NCI-H526 treated with DMSO at 0.1 percent for 48 hours (cell line): ENCODE data around the gene RDH5.

Source experiments
- DNase-seq: peaks from one replicate; lab custom pipeline; 2025; lab: John Stamatoyannopoulos, UW

Gene RDH5

DNA sequence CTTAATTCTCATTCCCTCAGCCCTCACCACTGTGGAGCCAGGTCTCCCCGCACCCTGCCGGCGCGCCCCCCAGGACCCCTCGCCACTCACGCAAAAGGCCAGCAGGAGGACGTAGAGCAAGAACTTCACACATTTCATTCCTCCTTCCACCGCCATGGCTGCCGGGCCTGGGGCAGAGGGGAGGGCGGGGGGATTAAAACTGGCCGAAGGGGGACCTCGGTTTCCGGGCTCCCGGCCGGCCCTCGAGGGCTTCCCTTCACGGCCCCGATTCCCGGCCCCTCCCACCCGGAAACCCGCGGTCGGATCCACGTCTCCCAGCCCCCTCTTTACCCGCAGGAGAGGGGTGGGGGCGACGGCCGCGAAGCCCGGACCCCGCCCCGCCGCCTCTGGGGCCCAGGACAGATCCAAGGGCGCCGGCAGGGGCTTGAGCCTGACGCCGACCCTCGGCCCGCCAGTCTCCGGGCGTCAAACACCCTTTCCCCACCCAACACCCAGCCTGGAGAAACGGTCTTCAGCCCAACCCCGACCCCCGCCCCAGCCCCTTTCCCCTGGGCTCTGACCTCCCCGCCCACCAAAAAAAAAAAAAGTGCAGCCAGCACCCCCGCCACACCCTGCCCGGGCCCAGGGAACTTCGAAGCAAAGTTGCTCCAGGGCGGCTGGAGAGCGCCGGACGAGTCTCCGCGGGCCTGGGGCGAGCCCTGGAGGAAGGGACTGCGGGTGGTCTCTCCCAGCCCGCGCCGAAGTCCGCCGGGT is 8.2 kb downstream of the RDH5 start:
- DNase-seq, result no peak

DNA sequence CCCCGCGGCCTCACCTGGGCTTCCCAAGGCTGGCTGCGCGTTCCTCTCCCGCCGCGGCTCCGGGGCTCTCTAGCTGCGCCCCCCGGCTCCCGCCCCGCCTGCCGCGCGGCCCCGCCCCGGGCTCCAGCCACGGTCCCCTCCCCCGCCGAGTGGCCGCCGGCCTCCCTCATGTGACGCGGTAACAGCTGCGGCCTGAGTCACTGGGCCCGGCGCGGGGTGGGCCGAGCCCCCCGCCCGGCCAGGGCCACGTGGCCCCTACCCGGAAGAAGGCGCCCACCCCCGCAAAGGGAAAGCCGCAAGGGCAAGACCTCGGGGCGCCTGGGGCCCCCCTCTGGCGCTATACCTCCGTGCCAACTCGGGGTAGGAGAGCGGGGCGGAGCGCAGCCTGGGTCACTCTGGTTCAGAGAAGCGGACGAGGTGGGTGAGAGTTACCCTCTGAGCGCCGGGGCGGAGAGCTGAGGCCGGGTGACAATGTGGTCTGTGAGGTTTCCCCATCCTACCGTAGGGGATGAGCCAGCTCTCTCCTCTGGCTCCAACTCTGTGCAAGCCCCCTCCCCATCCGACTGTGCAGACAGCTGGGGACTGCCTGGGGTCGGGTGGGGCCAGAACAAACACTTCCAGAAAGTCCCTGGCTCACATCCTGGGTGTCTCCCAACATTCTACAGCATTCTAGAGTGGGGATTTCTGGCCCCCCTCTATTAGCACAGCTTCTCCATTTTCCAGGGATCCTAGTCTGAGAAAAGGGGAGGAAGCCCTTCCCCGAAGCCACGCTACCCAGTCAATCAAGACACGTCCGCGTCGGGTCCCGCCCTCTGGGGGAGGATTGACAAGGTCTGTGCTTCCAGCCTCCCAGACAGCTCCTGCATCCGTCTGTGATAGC is 9.0 kb downstream of the RDH5 start, which contains the start of gene CD63:
TSS of gene CD63 (minus strand) at position 71 of the 880 bp plus-strand sequence. CDS start 668 bp downstream, outside the sequence.
- peak; percentile 64 for DNase-seq

DNA sequence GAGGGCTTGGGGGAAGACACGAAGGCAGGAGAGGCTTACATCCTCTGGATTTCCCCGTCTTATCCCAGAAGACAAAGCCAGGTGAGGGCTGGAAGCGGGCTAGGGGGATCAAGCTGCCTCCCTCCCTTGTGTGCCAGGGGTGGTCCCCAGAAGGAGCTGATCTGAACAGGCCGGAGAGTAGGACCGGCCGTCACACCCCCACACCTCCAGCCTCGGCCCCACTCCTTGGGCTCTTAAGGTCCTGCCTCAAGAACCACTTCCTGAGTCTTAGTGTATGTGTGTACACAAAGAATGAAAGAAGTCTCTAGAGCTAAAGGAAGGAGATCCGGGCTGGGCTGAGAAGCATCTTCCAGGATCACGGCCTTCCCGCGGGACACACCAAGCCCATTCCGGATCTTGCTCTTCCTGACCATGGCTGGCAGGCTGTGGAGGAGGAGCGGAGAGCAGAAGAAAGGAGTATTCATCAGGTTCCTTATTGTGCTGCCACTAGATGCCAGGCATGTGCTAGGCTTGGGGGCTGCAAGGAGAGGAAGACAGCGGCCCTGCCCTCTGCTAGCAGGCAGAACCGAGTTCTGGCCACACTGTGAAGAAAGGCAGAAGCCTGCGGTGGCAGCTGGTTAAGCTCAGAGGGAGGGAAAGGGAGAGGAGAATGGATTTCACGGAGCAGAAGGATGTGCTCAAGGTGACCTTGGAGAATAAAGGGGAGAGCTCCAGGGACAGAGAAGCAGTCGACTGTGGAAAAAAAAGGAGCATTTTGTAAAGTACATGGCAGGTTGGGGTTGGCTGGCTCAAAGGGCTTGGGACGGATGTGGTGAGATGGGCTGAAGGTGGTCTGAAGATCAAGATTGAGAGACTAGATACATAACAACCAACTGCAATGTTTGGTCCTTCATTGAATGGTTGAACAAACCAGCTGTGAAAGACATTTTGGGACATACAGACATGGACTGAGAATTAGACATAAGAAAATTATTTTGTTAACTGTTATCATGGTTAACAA is 9.9 kb downstream of the RDH5 start:
- DNase-seq, result no peak

DNA sequence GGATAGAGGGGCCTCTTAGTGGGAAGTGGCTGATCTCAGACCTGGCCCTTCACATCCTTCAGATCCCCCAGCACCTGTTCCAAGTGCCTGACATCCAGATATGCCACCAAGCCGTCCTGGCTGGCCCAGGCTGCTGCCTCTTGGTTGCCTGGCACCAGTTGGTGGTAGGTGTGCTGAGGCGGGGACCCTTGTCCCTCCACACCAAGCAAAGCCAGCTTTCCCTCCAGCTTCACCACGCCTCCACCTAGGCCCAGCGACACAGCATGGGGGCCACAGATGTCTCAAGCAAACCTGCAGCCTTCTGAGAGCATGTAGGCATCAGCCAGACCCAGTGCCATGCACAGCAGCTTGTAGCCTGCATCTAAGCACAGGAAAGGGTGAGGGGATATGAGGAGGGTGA is 12.1 kb downstream of the RDH5 start:
- DNase-seq, result no peak

DNA sequence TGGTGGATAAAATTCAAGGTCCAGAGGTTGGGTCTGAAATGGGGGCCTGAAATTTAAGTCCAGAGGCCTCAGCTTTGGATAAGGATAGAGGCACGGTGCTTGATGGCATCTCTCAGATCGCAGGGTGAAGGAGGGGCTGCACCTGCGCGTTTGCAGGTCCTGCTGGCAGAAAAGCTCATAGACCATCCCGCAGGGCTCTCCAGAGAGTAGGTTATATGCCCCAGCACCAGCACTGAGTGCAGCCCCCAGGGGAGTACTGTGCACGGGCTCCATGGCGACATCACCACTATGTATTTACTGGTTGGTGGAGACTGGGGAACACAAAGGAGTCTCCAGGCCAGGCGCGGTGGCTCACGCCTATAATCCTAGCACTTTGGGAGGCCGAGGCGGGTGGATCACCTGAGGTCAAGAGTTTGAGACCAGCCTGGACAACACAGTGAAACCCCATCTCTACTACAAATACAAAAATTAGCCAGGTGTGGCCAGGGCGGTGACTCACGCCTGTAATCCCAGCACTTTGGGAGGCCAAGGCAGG is 12.9 kb downstream of the RDH5 start:
- no peak for DNase-seq

DNA sequence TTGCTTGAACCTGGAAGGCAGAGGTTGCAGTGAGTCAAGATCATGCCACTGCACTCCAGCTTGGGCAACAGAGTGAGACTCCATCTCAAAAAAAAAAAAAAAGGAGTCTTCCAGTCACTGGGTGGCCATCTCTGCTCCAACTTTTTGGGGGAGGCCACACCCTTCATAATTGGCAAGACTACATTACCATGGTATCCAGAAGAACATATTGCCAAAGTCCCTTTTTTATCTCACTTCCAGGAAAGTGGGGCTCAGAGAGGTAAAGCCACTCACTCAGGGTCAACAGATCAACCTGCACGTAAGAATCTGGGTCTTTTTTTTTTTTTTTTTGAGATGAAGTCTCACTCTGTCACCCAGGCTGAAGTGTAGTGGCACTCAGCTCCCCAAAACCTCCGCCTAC is 13.7 kb downstream of the RDH5 start:
- DNase-seq, result no peak

DNA sequence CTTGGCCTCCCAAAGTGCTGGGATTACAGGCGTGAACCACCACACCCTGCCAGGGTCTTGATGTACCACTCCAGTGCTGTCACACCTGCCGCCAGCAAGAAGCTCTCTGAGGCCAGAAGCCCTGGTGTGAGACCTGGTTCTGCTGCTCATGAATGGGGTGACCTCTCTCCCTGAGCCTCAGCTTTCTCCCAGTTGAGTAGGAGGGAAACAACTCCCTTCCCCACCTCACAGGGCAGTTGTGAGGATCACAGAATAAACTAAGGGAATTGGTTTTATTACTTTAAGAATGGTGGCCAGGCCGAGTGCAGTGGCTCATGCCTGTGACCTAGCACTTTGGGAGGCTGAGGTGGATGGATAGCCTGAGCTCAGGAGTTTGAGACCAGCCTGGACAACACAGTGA is 14.4 kb downstream of the RDH5 start:
- DNase-seq, result no peak

DNA sequence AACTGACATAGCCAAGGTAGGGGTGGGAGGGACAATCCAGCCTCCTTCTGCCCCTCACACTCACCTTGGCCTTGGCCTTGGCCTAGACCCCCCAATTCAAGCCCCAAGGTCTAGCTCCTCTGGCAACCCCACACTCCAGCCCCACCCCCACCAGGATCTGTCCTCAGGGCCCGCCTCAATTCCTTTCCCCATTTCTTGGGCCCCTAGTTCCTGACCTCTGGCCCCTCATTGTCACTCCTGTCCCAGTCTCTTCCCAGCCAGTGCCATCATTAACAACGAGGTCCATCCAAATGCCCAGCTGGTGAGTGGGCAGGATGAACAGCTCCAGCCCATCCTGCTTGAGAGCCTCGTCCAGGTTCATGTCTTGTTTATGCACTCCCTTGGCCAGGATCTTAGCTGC is 15.9 kb downstream of the RDH5 start:
- DNase-seq, result no peak

DNA sequence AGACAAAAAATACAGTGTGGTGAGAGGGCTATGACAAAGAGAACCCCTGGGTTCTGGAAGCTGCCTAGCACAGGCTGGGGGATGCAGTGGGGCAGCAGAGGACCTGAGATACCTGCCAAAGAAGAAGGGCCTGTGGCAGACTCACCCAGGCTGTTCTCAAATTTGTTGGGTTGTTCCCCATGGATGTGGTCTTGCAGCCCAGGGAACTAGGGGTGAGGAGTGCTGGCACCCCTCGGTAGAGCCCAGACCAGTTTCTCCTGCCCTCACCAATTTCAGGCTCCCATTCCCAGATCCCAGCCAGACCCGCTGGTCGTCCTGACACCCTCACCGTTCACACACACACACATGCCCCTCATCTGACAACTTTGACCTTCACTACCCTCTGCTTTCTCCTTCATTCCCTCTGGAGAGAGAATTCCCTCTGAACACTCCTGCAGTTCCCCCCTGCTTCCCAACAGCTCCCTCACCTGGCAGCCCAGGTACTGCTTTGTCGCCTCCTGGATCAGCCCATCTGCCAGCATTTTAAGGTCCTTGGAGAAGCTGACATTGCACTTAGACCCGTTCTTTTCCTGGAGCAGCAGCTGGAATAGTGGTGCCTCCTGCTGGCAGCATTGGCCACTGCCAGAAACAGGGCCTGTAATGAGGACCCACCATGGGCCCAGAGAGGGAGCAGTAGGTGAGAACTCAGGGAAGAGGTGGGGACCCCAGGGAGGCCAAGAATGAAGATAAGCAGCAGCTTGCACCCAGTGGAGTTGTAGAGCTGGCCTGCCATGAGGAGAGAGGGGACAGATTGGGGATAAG is 16.8 kb downstream of the RDH5 start:
- DNase-seq, result peak; percentile 80

DNA sequence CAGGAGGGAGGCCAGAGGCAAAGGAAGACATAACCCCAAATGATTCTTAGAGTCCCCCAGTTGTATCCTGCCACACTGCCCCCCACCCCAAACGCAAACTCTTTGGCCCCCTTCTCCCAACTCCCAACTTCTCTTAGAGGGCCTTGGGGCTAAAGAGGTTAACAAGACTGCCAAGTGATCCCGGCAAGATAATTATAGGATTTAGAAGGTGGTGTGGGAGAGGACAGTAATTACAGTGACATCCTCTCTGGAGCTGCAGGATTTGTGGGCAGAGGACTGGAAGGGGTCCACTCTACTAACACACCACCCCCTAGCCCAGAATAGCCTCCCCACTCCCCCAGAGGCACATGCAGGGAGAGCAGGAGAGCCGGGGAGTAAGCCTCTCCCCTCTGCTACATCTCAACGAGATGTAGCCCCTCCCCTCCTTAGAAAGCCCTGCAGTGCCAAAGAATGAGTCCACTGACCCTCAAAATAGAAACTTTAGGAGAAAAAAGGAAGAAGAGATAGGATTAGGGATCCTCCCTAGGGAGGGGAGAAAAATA is 17.5 kb downstream of the RDH5 start:
- DNase-seq, result no peak

DNA sequence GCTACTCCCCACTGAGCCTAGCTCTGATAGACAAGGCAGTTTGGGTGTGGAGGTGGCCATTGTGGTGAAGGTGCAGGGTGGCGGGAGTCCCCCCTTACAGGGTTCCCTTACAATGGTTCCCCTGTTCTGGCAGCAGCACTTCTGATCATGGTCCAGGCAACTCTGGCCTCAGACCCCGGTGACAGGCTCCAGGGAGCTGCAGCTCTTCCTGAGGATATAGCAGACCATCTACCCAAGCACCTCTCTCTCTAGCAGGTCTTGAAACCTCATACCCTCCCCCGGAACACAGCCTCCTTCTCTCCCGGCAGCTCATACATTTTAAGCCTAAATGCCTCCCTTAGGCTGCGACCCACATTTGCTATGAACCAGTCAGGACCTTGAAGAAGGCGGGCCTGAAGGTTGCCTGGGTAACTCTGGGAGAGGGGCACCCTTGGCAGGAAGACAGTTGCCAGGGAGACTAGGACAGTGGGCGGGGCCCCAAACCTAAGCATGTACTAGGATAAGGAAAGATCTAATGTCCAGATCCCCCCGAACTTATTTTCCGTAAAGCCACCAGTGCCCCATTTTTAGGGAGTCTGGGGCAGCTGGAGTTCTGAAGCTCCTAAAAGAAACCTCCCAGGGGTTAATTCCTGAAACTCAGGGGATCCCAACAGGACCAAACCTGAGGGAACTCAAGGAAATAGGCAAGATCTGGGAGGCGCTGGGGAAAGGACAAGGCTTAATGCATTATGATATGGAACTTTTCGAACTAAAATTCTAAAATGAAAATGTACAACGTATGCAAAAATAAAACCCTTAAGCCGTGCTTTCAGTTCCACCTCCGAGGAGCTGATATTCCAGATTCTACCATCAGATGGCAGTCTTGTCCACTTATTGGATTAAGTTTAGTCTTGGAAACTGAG is 18.2 kb downstream of the RDH5 start:
- DNase-seq, result peak; percentile 70

DNA sequence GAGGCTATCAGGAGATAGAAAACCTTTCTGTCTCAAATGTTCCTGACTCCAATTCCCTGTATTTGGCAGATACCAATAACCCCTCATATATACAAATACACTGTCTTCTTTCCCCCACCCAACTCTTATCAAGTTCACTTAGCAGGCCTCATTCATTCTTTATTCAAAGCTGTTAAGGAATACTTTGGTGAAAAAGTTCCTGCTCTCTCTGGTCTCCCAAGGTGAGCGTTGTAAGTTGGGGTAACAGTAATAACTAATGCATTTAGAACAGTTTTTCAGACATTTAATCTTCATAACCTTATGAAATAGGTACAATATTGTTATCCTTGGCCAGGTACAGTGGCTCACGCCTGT is 18.8 kb downstream of the RDH5 start:
- DNase-seq, result no peak

DNA sequence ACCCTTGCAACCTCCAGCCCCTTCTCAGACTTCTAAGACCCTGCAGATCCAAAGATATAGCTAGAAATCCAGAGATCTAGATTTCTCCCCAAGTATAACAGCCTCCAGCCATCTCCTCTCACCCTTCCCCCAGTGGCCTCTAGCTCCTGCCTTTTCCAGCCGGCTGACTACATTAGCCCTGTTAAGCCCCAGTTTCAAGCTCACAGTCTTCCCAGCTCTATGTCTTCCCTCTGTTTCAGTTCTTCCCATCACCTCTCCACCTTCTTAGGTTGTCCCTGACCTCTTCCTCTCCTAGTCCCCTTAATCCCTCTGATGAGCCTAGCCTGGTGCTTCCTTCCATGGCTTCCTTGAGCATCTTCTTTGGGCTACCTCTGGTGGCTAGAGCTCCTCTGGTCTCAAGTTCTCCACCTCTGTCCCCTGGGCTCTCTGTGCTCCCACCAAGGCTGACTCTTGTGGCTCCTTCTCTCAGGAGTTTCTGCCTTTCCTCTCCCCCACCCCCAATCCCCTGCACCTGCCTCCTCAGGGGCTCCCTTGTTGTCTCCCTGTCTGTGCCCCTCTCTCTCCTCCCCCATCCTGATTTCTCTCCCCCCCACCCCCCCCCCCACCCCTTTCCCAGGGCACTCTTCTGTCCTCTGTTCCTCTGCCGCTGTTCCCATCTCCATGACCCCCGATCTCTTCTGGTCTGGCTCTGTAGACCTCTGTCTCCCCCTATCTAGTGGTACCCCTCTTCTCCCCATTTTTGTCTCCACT is 21.9 kb downstream of the RDH5 start:
- no peak for DNase-seq

DNA sequence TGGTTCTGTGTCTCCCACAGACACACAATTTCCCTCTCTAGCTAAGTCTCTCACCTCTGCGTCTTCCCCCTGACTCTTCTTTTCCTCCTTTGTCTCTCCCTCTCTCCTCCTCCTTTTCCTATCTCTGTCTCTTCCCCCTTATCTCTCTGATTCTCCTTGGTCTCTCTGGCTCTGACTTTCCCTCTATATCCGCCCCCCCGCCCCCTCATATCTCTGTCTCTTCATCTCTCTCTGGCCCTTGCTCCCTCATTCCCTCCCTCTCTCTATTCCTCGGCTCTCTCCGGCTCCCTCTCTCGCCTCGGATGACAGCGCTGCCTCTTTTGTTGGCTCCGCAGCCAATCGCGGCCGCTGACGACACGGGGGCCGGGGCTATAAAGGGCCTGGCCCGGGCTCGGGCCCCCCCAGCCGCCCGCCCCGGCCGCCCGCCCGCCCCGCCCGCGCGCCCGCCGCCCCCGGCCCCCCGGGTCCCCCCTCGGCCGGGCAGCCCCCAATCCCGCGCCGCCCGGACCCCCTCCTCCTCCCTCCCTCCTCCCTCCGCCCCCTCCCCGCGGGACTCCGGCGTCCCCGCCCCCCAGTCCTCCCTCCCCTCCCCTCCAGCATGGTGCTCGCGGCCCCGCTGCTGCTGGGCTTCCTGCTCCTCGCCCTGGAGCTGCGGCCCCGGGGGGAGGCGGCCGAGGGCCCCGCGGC is 22.7 kb downstream of the RDH5 start, which contains the start of gene GDF11:
TSS of gene GDF11 (plus strand) at position 404 of the 687 bp plus-strand sequence. CDS start at position 599, 195 bp downstream.
- peak; percentile 56 for DNase-seq

DNA sequence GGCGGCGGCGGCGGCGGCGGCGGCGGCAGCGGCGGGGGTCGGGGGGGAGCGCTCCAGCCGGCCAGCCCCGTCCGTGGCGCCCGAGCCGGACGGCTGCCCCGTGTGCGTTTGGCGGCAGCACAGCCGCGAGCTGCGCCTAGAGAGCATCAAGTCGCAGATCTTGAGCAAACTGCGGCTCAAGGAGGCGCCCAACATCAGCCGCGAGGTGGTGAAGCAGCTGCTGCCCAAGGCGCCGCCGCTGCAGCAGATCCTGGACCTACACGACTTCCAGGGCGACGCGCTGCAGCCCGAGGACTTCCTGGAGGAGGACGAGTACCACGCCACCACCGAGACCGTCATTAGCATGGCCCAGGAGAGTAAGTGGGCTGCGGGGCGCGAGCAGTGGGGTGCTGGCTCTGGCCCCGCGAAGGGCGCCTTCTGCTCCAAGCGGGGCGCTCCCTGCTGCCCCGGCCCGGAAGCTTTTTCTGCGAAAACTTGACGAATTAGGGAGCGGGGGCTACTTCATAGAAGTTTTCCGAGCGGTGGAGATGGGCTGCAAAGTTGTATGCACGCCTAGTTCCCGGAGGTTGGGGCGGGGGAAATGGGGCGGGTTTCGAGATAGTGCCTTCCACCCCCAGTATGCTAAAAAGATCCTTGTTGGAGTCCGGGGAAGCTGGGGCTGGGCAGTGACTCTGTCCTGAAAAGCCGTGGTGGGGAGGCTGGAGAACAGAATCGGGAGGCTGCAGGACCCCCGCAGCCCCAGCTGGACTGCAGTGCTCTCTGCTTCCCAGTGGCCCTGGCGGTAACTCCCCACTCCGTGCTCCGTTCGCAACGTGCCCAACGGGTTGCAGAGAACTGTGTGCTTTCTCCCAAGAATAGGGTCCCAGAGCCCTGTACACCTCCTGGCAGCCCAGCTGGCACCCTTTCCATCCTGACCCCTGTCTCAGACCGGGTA is 23.5 kb downstream of the RDH5 start:
- DNase-seq, result no peak

DNA sequence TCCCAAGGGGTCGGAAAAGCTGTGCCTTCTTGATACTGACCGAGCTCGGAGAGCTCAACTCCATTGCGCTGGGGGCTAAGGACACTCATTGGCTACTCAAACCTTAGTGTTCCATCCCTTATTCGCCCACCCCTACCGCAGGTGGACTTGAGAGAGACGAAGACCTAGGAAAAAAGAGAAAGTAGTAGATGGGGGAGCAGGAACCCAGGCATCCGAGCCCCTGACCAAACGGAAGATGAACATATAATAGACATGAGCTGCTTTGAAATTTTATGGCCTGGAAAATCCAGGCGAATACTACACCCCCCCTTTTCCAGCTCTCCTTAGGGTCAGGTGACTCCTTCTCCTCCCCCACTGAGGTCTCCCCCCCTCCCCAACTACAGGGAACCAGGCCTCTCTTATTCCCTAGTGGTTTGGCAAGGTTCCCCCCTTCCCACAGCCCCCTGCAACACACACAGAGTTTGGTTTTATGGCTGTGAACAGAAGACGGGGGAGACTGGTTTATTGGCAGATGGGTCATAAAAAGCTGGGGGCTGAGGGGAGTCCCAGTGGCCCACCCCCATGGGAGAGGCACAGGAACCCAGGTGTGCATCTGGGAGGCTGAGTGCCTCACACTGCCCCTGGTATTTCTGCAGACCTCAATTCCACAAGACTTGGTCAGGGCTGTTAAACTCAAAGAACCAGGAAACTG is 24.3 kb downstream of the RDH5 start:
- DNase-seq, result no peak
